Activated CD4-positive, alpha-beta T cell treated with anti-CD3 and anti-CD28 coated beads for 4 hours (primary cell): ENCODE measurements around the gene PLEKHH1.
A peak's percentile ranks its signal among the peaks of the same experiment; 100 is the strongest.

Experiments used
- DNase-seq, 2 donors: peaks; one replicate each; pipeline ENCODE4 v3.0.0-alpha.2; 2020

Gene PLEKHH1

GRCh38 chr14:67532998-67533753 lies at the start of gene PLEKHH1:
PLEKHH1 (plus strand) TSS chr14:67533290; CDS start chr14:67541868, 8,578 bp downstream.
- peak; percentile 48 to 49 for DNase-seq

- DNase-seq, result no peak
Measured at GRCh38 chr14:67483579-67484285, 49.4 kb upstream of the PLEKHH1 start.

GRCh38 chr14:67485501-67486095 lies 47.5 kb upstream of the PLEKHH1 start:
- no peak for DNase-seq

GRCh38 chr14:67486890-67487289 lies 46.2 kb upstream of the PLEKHH1 start:
- no peak for DNase-seq

GRCh38 chr14:67487332-67487731 lies 45.8 kb upstream of the PLEKHH1 start:
- DNase-seq, result no peak

GRCh38 chr14:67487937-67488893 lies 44.9 kb upstream of the PLEKHH1 start, which contains the start of gene TMEM229B:
TMEM229B (minus strand) TSS chr14:67488721; CDS start chr14:67473923, 14,798 bp downstream.
- peak; percentile 64 to 68 for DNase-seq

GRCh38 chr14:67490196-67490595 lies 42.9 kb upstream of the PLEKHH1 start:
- DNase-seq, result no peak

- no peak for DNase-seq
Measured at GRCh38 chr14:67491285-67491684, 41.8 kb upstream of the PLEKHH1 start.

- DNase-seq, result no peak
Measured at GRCh38 chr14:67491741-67492507, 41.2 kb upstream of the PLEKHH1 start.

GRCh38 chr14:67492538-67492937 lies 40.6 kb upstream of the PLEKHH1 start:
- no peak for DNase-seq

GRCh38 chr14:67493092-67493717 lies 39.9 kb upstream of the PLEKHH1 start:
- no peak for DNase-seq

GRCh38 chr14:67495827-67496226 lies 37.3 kb upstream of the PLEKHH1 start:
- no peak for DNase-seq

- DNase-seq, result no peak
Measured at GRCh38 chr14:67497216-67497615, 35.9 kb upstream of the PLEKHH1 start.

GRCh38 chr14:67497716-67498115 lies 35.4 kb upstream of the PLEKHH1 start:
- no peak for DNase-seq

- DNase-seq, result no peak
Measured at GRCh38 chr14:67500981-67501380, 32.1 kb upstream of the PLEKHH1 start.

- DNase-seq, result no peak
Measured at GRCh38 chr14:67501670-67502069, 31.4 kb upstream of the PLEKHH1 start.

- no peak for DNase-seq
Measured at GRCh38 chr14:67502867-67503266, 30.2 kb upstream of the PLEKHH1 start.

- no peak for DNase-seq
Measured at GRCh38 chr14:67503331-67503730, 29.8 kb upstream of the PLEKHH1 start.

GRCh38 chr14:67505254-67505653 lies 27.8 kb upstream of the PLEKHH1 start:
- DNase-seq, result no peak

- no peak for DNase-seq
Measured at GRCh38 chr14:67508956-67509355, 24.1 kb upstream of the PLEKHH1 start.

GRCh38 chr14:67510121-67510520 lies 23.0 kb upstream of the PLEKHH1 start:
- DNase-seq, result no peak
